Lower leg skin (tissue), 4 donors: ENCODE measurements around the gene LPIN1. TPM values are rescaled to one million over a fixed set of nuclear protein-coding genes. Genes with fewer than 3 reads are reported as not detected.

Source experiments
- DNase-seq, 2 donors: peaks; one replicate each; pipeline ENCODE4 v3.0.0-alpha.2; 2019; ENCODE audit warnings: low spot score in 2 of 2
- H3K4me3 ChIP-seq: fragments of 200-600 bp; sonication (generic); 2 replicates; pipeline ENCODE4 v1.5.1; 2017; ENCODE audit warnings: mild to moderate bottlenecking, low read depth; ENCODE audit not compliant: poor library complexity, severe bottlenecking
- POLR2A ChIP-seq, 2 donors: fragments of 450-650 bp; IDR thresholded peaks; one replicate each; pipeline ENCODE4 v1.6.1; 2016 to 2017; ENCODE audit warnings: antibody characterized with exemption in 2 of 2, mild to moderate bottlenecking in 1 of 2, moderate library complexity in 1 of 2
- WGBS, 2 donors: methylation state at CpG; one replicate each; pipeline ENCODE4 v1.1.5; 2018; 5-methylcytosine and 5-hydroxymethylcytosine counted together
- intact Hi-C: fragments of 100-400 bp; cut with DNase I; formaldehyde crosslinking; loops from one replicate; pipeline ENCODE4 v1.15.0; 2023; ENCODE audit warnings: low total_unique reads
- total RNA-seq, 4 donors: library from RNA; depleted of rRNA; stranded (reverse); fragments of >200 nt; gene quantifications; one replicate each; pipeline ENCODE4 v1.1.0, GENCODE V29; 2016
- TF ChIP-seq, protein P1 (sequence below), 3 donors: fragments of 450-650 bp; IDR thresholded peaks; one replicate each; pipeline ENCODE4 v1.5.1; 2016; ENCODE audit warnings: antibody characterized with exemption in 3 of 3, mild to moderate bottlenecking in 3 of 3, moderate library complexity in 2 of 3

Gene LPIN1
- total RNA-seq, 4 donors from 2014 or later, result 15.6 to 45.8 (median 35.0) TPM

DNA sequence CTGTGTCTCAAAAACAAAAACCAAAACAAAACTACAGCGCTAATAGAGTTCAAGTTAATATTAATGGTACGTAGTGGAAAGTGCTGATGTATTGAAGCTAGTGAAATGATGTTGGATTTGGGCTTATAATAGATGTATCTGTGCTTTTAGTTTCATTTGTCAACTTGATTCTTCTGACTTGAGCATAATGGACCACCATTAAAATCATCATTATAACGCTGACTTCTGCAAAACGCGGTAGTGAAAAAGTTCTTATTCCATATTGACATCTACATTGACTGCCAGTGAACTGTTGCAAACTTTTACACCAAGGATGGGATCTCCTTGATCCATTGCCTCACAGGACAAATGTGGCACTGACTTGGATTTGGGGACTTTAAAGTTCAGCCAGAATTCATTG is 85.0 kb downstream of the LPIN1 start:
- intact Hi-C loops, result no loop called here

DNA sequence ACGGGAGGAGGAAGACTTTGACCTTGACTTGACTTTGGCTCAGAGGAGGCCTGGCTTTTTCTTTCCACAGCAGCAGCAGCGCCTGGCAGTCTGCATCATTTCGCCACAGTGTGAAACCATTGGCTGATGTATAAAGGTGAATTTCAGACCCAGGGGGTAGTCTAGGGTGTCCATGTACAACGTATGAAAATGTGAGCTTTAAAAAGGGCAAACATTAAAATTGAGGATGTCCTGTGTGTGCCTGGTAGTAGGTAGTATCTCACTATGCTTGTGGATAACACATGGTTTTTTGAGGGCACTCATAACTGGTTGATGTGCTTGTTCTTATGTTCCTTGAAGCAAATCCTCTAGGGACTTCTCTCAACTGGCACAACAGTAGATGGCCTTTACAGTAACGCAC is 86.1 kb downstream of the LPIN1 start:
- 89 to 90% methylated on average over 5 of the region's 5 CpGs for WGBS, 2 donors
- intact Hi-C loops, result no loop called here

More for the DNA sequence above, 85.0 kb downstream of the LPIN1 start:
- WGBS, 2 donors, result 94 to 97% methylated on average over 5 of the region's 5 CpGs
- no peak for TF ChIP-seq POLR2A (IDR thresholded peaks at IDR 0.05)
- TF ChIP-seq, protein P1, sequence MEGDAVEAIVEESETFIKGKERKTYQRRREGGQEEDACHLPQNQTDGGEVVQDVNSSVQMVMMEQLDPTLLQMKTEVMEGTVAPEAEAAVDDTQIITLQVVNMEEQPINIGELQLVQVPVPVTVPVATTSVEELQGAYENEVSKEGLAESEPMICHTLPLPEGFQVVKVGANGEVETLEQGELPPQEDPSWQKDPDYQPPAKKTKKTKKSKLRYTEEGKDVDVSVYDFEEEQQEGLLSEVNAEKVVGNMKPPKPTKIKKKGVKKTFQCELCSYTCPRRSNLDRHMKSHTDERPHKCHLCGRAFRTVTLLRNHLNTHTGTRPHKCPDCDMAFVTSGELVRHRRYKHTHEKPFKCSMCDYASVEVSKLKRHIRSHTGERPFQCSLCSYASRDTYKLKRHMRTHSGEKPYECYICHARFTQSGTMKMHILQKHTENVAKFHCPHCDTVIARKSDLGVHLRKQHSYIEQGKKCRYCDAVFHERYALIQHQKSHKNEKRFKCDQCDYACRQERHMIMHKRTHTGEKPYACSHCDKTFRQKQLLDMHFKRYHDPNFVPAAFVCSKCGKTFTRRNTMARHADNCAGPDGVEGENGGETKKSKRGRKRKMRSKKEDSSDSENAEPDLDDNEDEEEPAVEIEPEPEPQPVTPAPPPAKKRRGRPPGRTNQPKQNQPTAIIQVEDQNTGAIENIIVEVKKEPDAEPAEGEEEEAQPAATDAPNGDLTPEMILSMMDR (IDR thresholded peaks at IDR 0.05), result no peak
- no peak for DNase-seq
- no peak overlapping the region for H3K4me3 ChIP-seq

DNA sequence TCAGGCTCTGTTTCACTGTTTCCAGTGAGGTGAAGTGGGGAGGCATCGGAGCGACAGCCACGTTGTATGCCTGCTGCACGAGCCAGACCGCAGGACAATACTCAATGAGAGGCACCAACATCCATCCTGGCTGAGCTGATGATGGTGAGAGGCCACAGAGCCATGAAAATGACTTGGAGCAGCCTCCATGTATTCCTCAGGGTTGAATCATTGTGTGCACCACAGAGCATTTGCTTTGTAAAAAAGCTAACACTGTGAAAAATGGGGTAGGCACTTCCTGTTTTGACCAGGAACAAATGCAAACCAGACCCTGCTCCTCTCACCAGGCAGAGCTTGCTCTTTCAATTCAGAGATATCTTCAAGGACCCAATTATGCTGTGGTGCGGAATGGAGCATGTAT is 87.2 kb downstream of the LPIN1 start:
- WGBS, 2 donors, result 81 to 90% methylated on average over 6 of the region's 6 CpGs

More for the DNA sequence above, 86.1 kb downstream of the LPIN1 start:
- TF ChIP-seq POLR2A (IDR thresholded peaks at IDR 0.05), result no peak
- TF ChIP-seq, protein P1 (IDR thresholded peaks at IDR 0.05), result no peak
- no peak overlapping the region for H3K4me3 ChIP-seq
- no peak for DNase-seq

DNA sequence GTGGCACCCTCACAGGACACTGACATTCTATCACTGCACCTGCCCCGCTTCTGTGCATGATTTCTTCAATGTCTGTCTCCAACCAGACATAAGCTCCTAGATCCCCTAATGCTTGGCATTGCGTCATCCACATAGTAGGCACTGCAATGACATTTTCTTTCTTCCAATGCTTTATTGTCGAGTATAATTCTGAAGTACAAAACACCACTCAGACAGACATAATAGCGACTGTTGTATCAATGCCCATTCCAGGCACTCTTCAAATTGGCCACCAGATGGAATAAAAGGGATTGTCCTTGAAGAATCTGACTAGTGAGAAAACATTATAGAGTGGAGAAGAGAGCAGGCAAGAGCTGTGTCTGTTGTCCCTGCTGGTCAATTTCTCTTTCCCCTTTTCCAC is 89.0 kb downstream of the LPIN1 start:
- DNase-seq, result no peak
- no peak overlapping the region for H3K4me3 ChIP-seq
- intact Hi-C loops, result no loop called here
- whole genome bisulfite sequencing, 2 donors, result 92 to 94% methylated on average over 4 of the region's 4 CpGs
- TF ChIP-seq, protein P1 (IDR thresholded peaks at IDR 0.05), result no peak
- no peak for TF ChIP-seq POLR2A (IDR thresholded peaks at IDR 0.05)

More for the DNA sequence above, 87.2 kb downstream of the LPIN1 start:
- no peak overlapping the region for H3K4me3 ChIP-seq
- TF ChIP-seq POLR2A (IDR thresholded peaks at IDR 0.05), result no peak
- TF ChIP-seq, protein P1 (IDR thresholded peaks at IDR 0.05), result no peak
- intact Hi-C loops, result no loop called here
- DNase-seq, result no peak

DNA sequence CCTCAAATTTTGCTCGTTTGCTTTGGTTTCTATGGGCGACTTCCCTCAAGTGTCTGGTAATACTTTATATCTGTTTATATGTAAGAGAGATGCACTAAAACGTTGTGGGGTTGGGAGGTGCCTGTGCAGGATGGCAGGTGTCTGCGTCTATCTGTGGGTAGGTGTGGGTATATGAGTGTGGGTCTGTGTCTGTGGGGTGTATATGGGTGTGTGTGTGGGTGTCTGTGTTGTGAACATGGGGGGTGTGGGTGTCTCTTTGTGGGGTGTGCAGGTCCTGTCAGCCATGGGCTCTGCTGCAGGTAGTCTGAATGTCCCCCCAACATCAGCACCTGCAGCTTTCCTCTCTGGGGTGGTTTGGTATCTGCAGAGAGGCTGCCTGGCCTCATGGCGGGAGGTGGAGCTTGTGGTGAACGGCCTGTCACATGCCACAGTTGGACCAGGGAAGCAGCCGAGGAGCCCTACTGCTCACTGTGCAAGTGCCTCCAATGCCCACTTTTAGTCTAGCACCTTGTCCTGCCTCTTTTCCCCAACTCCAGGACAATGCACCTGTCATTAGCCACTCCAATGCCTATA is 90.3 kb downstream of the LPIN1 start:
- H3K4me3 ChIP-seq, result no peak overlapping the region
- intact Hi-C loops, result no loop called here
- WGBS, 2 donors, result 89 to 91% methylated on average over 7 of the region's 7 CpGs
- TF ChIP-seq POLR2A (IDR thresholded peaks at IDR 0.05), result no peak
- TF ChIP-seq, protein P1 (IDR thresholded peaks at IDR 0.05), result no peak
- no peak for DNase-seq
